ENCODE results near the gene THSD4. TPM values are rescaled to one million over a fixed set of nuclear protein-coding genes. Genes with fewer than 3 reads are reported as not detected.

Gene THSD4
- total and polyA plus RNA-seq, 2 of the 8 experiments (the other 6 are each of a cell fraction or from before 2014, with no cell fraction given): 2.5 to 6.2 TPM

DNA sequence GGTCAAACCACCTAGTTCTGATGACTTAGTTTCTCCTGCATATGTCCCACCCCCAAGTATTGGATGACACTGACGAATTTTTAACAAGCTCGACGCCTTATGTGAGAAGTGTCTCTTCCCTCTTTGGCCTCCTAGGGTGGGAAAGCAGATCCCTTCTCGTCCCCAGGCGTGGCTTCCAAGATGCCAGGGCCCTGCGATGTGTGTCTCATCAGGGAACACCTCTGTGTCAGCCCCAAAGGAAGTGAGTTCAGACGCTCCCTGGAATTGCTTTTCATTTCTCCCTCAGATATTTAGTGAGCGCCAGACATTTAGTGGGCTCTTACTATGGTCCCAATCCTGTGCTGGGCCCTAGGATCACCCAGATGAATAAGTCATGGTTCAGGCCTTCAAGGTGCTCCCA is 482.4 kb downstream of the THSD4 start:
- no peak overlapping the region for H3K4me3 ChIP-seq (ENCODE audit: extremely low read depth in 1 of 4, insufficient read depth in 2 of 4, low read depth in 3 of 4, low read length in 4 of 4)
- H4K5ac ChIP-seq (ENCODE audit: insufficient read length, low read depth, low read length): no peak overlapping the region
- H3K9me3 ChIP-seq (ENCODE audit: insufficient read depth in 2 of 2, low read depth in 1 of 2, low read length in 1 of 2): peaks cover 2 to 4% of the 10 kb centered on the region in 2 experiments; a peak in 1 of 4 replicates
- H4K20me1 ChIP-seq (replicated peaks in 1 of 2; ENCODE audit: control insufficient read depth in 1 of 2, insufficient read depth in 2 of 2, low read length in 2 of 2): no peaks in the 10 kb centered on the region
- no peaks in the 10 kb centered on the region for H3K79me2 ChIP-seq (ENCODE audit: control insufficient read depth in 1 of 2, insufficient read depth in 2 of 2, low read length in 2 of 2)
- H3K9ac ChIP-seq (replicated peaks in 1 of 4; ENCODE audit: extremely low read depth in 1 of 4, low read depth in 3 of 4, low read length in 3 of 4): no peak overlapping the region
- POLR2A ChIA-PET (ENCODE audit: partially characterized antibody): no interaction called here
- DNase-seq (ENCODE audit: low read depth in 1 of 2, low spot score in 2 of 2): no peak
- no peak overlapping the region for H2BK120ac ChIP-seq (replicated peaks; ENCODE audit: low read depth, low read length)
- no peak overlapping the region for H3K4ac ChIP-seq (replicated peaks; ENCODE audit: insufficient read length, low read depth, low read length)
- no peaks in the 10 kb centered on the region for H3K27me3 ChIP-seq (replicated peaks in 1 of 4; ENCODE audit: control insufficient read depth in 3 of 4, extremely low read depth in 1 of 4, insufficient read depth in 3 of 4, low read length in 3 of 4)
- no peak overlapping the region for H3K23ac ChIP-seq (ENCODE audit: insufficient read length)
- no peak overlapping the region for H2BK12ac ChIP-seq (ENCODE audit: low read depth, low read length)
- H3K4me2 ChIP-seq (ENCODE audit: insufficient read depth in 1 of 2, low read depth in 2 of 2, low read length in 2 of 2): no peak overlapping the region
- H4K8ac ChIP-seq (ENCODE audit: extremely low read depth, insufficient read depth, low read length): no peak overlapping the region
- H2BK5ac ChIP-seq (ENCODE audit: low read depth, low read length): no peak overlapping the region
- H3K27ac ChIP-seq (ENCODE audit: low read depth, low read length): no peak overlapping the region
- no peaks in the 10 kb centered on the region for H3K79me1 ChIP-seq (ENCODE audit: low read depth, low read length)
- H3K4me1 ChIP-seq (replicated peaks in 1 of 4; ENCODE audit: control insufficient read depth in 3 of 4, insufficient read depth in 4 of 4, low read length in 3 of 4): peaks cover 0 to 4% (median 2%) of the 10 kb centered on the region in 4 experiments; a peak in 1 of 7 replicates
- WGBS, 2 experiments (ENCODE audit: extremely low coverage in 1 of 2, insufficient coverage in 1 of 2, insufficient read length in 1 of 2, insufficient replicate concordance in 2 of 2, low coverage in 1 of 2, low lambda C conversion rate in 2 of 2, missing lambda C conversion rate in 1 of 2): 87% methylated on average over 8 of the region's 8 CpGs; no CpG with 5 or more reads in 1 of the 2 experiments
- no peak overlapping the region for H3K14ac ChIP-seq (ENCODE audit: insufficient read length)
- no peak overlapping the region for H3K18ac ChIP-seq (ENCODE audit: extremely low read depth, low read length)
- CTCF ChIA-PET (ENCODE audit: partially characterized antibody): interaction anchor here (0.6 to 1.2 kb wide), 6 partner anchors 9 to 68 kb away, joined by 3 read pairs; no protein-coding TSS in a partner anchor
- H3K36me3 ChIP-seq (ENCODE audit: control insufficient read depth in 2 of 4, insufficient read depth in 4 of 4, low read length in 3 of 4): no peaks in the 10 kb centered on the region
- no peak overlapping the region for H2BK15ac ChIP-seq (ENCODE audit: low read length)
- H3K23me2 ChIP-seq (ENCODE audit: low read depth, low read length): no peaks in the 10 kb centered on the region
- H3K56ac ChIP-seq (replicated peaks; ENCODE audit: insufficient read length, low read depth, low read length): no peak overlapping the region
- H4K91ac ChIP-seq (replicated peaks; ENCODE audit: insufficient read length, low read length): no peak overlapping the region
- no peak for FAIRE-seq
- H2AK5ac ChIP-seq (ENCODE audit: low read depth, low read length): no peak overlapping the region
- no peak overlapping the region for H2AFZ ChIP-seq (ENCODE audit: low read length)
- no peak overlapping the region for H2BK20ac ChIP-seq (ENCODE audit: low read length)
- no peak for TF ChIP-seq SP4 (IDR thresholded peaks at IDR 0.05; ENCODE audit: low read length)
- TF ChIP-seq HDAC6 (IDR thresholded peaks at IDR 0.05; ENCODE audit: low read depth, low read length): no peak
- no peak for TF ChIP-seq BCL11A (IDR thresholded peaks at IDR 0.05; ENCODE audit: low read depth in 2 of 2, low read length in 2 of 2)
- no peak for TF ChIP-seq CHD2 (IDR thresholded peaks at IDR 0.05; ENCODE audit: low read length)
- no peak for TF ChIP-seq BRCA1 (IDR thresholded peaks at IDR 0.05; ENCODE audit: low read depth, low read length)
- TF ChIP-seq NANOG (IDR thresholded peaks at IDR 0.05; ENCODE audit: insufficient read depth, low read depth, low read length, poor library complexity, severe bottlenecking): no peak
- no peak for TF ChIP-seq TBP (IDR thresholded peaks at IDR 0.05; ENCODE audit: low read depth, low read length)
- TF ChIP-seq CREB1 (IDR thresholded peaks at IDR 0.05): no peak
- TF ChIP-seq, protein P1, sequence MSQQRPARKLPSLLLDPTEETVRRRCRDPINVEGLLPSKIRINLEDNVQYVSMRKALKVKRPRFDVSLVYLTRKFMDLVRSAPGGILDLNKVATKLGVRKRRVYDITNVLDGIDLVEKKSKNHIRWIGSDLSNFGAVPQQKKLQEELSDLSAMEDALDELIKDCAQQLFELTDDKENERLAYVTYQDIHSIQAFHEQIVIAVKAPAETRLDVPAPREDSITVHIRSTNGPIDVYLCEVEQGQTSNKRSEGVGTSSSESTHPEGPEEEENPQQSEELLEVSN (IDR thresholded peaks at IDR 0.05): no peak
- TF ChIP-seq SIRT6 (IDR thresholded peaks at IDR 0.05; ENCODE audit: low read length): no peak
- TF ChIP-seq RFX5 (IDR thresholded peaks at IDR 0.05; ENCODE audit: borderline replicate concordance, low read depth, low read length): no peak
- TF ChIP-seq CBX8 (IDR thresholded peaks at IDR 0.05; ENCODE audit: borderline replicate concordance, low read depth, low read length): no peak
- TF ChIP-seq POLR2AphosphoS5 (IDR thresholded peaks at IDR 0.05; ENCODE audit: low read depth, low read length): no peak
- TF ChIP-seq EZH2 (IDR thresholded peaks at IDR 0.05; ENCODE audit: low read depth, low read length, severe bottlenecking): no peak
- no peak for TF ChIP-seq POU5F1 (IDR thresholded peaks at IDR 0.05; ENCODE audit: low read depth, low read length)
- TF ChIP-seq ZNF274 (IDR thresholded peaks at IDR 0.05; ENCODE audit: borderline replicate concordance, extremely low read depth, low read length): no peak

All from H1 (cell line).